GM18526 (cell line): Measurements from ENCODE around the gene FYCO1.

Experiments
- POLR2A ChIP-seq: IDR thresholded peaks from 3 replicates; pipeline ENCODE4 v1.6.1; 2011; ENCODE audit not compliant: insufficient read length; ENCODE audit errors: extremely low read depth

Gene FYCO1

DNA sequence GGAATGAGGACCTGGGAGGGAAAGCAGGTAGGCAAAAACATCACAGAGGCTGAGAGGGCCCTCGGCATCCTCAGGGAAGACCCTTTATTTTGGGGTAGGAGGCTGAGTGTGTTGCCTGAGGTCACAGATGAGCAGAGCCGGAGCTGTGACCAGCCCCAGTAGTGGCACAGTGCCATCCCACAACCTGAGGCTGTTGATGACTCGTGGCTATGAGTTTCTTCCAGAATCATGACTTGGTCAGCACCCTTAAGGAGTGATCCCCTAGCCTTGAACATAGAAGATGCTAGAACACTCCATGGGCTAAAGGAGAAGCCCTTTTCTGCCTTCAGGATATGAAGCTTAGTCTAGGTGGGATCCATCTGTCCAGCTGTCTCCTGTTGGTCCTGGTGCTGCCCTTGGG lies 71.9 kb downstream of the FYCO1 start:
- TF ChIP-seq POLR2A, result no peak

DNA sequence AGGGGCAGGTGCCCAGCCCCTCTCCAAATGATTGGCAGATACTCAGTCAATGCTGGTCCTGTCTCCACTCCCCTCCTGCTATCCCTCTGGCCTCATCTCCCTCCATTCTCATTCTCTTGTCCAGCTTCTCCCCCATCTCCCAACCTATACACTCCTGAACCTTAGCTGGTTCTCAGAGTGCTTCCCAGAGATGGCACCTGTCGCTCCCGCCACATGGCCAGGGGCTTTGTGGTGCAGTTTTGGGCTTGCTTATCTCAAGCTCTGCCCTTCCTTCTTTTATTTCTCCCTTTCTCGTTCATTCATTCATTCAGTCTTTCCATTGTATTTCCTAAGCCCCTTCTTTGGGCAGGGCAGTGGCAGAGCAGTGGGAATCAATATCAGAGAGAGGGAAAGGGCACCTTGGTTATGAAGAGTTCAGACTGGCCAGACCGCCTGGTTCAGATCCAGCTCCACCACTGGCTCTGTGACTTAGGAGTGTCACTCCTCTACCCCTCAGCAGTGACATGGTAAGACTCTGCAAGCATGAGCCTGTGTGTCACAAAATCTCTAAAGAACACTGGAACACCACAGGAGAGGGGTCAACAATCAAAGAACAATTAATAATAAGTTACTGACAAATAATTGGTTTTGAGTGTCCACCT lies 72.6 kb downstream of the FYCO1 start:
- TF ChIP-seq POLR2A, result no peak

DNA sequence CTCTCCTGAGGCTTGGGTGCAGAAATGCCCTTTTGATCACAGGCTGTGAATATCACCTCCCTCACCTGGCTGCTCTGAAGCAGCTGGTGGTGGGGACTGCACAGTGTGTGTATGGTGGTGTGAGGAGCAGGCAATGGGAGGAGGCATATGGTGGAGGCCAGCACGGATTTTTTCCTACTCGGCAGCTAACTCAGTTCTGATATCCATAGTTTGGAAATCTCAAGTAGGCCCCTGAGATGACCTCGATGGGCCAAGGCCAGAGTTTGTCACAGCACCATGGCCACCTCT lies 73.6 kb downstream of the FYCO1 start:
- no peak for TF ChIP-seq POLR2A

DNA sequence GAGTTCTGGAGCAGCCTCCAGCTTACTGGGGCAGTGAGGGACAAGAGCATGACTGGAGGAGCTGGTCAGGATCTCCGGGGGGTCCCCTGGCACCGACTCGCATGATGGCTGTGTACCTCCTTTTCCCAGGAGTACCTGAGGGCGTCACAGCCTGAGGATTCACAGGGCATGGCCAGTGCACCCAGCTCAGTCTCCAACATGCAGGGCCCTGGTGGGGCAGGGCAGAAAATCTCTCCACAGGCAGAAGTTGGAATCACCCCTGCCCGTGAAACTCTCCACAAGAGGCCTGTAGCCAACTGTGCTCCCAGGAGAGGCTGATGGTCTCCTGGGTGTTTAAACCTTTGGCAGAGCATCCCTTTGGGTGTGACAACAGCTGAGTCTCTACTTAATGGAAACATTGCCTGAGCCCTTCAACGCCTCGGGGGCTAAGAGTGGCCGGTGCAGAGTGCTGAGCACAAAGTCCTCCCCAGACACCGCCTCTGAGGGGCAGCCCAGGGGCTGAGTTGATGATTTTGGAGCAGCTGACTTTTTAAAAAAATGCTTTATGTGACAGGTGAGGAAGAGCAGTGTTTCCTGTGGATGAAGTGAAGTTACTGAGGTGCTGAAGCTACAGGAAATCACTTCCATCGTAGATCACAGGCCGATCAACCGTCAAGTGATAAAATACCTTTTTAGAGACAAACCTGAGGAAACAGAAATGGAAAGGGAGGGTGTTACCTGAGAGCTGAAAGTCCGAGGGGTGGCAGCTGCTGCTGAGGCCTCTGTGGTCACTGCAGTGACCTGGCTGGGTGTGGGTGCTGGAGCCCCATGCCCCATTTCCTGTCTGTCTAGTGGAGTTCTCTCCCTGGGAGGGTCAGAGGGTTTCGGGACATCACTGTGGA lies 74.2 kb downstream of the FYCO1 start:
- no peak for TF ChIP-seq POLR2A

- no peak for TF ChIP-seq POLR2A
Observed at GRCh38 chr3:45917146-45917898, 78.3 kb downstream of the FYCO1 start.

GRCh38 chr3:45915518-45916231 lies 79.9 kb downstream of the FYCO1 start:
- no peak for TF ChIP-seq POLR2A

DNA sequence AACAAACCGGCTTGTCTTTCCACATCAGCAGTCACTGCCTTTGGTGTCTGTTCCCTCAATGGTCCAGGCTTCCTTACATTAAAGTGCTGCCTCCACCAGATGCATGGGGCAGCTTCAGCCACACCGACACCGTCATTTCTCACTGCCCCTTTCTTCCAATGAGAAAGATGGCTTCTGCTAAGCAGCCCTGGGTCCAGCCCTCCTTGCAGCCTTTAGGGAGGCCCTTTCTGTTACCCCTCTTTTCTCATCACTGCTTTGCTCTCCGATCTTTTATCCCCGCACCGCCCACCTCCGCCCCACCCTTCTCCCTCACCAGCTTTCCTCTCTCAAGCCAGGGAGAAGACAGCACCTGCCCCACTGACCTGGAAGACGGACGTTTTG lies 80.6 kb downstream of the FYCO1 start:
- TF ChIP-seq POLR2A, result no peak

GRCh38 chr3:45914362-45915058 lies 81.1 kb downstream of the FYCO1 start:
- no peak for TF ChIP-seq POLR2A

DNA sequence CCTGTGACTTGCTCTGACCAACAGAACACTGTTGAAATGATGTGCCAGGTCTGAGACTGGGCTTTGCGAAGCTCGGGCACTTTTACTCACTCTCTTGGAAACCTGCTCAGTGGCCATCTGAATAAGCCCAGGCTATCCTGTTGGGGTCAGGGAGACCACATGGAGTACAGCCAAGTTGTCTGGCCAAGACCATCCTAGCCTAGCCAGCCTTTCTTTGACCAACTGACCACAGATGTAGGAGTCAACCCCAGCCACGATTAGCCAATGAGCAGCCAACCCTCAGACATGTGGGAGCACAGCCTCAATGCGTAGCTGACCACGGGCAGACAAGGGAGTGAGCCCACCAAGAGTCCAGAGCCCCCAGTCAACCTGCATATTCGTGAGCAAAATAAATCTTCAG lies 83.2 kb downstream of the FYCO1 start:
- TF ChIP-seq POLR2A, result no peak

- no peak for TF ChIP-seq POLR2A
Observed at GRCh38 chr3:45911511-45912226, 84.0 kb downstream of the FYCO1 start.

DNA sequence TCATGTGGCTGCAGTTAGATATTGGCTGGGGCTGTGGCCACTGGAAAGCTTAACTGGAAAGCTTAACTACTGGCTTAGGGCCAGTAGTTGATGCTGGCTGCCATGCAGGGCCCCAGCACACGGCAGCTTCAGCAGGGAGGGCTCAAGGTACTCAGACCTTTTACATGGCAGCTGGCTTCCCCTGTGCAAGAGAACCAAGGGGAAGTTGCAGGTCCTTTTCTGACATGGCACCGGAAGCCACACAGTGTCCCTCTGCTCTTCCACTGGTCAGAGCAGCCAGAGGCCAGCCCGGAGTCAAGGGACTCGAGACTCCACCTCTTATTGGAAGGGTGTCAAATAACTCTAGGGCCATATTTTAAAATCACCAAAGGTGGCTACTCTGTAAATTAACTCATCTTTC lies 84.7 kb downstream of the FYCO1 start:
- no peak for TF ChIP-seq POLR2A

DNA sequence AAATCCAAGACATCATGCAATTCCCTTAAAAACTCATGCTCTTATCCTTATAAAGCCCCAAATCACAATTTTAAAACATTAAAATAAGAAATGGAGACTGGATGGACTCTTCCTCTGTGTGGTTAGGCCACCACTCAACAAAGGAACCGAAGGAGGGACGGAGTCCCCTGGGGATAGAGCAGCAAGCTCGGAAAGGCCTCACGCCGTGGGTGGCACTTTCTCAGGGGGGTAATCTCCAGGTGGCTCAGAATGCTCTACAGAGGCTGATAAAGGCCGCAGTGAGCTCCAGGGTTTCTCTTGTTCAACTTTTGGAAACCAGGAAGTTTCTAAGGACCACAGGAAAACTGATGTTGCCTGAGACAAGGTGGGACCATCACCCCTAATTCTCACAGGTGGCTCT lies 86.1 kb downstream of the FYCO1 start:
- TF ChIP-seq POLR2A, result no peak

DNA sequence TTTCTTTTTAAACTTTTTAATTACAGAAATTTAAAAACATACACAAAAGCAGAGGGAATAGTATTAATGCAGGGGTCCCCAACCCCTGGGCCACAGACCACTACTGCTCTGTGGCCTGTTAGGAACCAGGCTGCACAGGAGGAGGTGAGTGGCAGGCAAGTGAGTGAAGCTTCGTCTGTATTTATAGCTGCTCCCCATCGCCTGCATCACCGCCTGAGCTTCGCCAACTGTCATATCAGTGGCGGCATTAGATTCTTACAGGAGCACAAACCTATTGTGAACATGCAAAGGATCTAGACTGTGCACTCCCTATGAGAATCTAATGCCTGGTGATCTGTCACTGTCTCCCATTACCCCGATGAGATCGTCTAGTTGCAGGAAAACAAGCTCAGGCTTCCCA lies 86.9 kb downstream of the FYCO1 start:
- no peak for TF ChIP-seq POLR2A
